Activated CD8-positive, alpha-beta T cell treated with anti-CD3 and anti-CD28 coated beads, Interleukin-2, amount 10 ng/mL, durations not matched to agents 7 days and 5 days (primary cell): Measurements from ENCODE around the gene MPG. TPM values are rescaled to one million over a fixed set of nuclear protein-coding genes. Genes with fewer than 3 reads are reported as not detected.

Experiments
- ATAC-seq: fragments of 150-1000 bp; cut with Tn5 transposase; one replicate; pipeline ENCODE4 v1.10.0; 2021; ENCODE audit warnings: moderate library complexity
- CTCF ChIA-PET: fragments of 350-600 bp; sonication (Branson Sonifier 250); formaldehyde crosslinking; loops from one replicate; lab custom pipeline; 2021; ENCODE audit warnings: antibody characterized with exemption; lab: Charles Lee
- POLR2A ChIA-PET: fragments of 350-600 bp; sonication (Branson Sonifier 250); formaldehyde crosslinking; loops from one replicate; lab custom pipeline; 2021; ENCODE audit warnings: antibody characterized with exemption; lab: Charles Lee
- DNase-seq: peaks from one replicate; pipeline ENCODE4 v3.0.0-alpha.2; 2020
- H3K27ac Mint-ChIP-seq: one replicate; pipeline ENCODE4 v1.8.0; 2021; ENCODE audit warnings: mild to moderate bottlenecking, mixed read lengths
- H3K27me3 Mint-ChIP-seq: one replicate; pipeline ENCODE4 v1.8.0; 2021; ENCODE audit warnings: low read depth, mixed read lengths
- H3K36me3 Mint-ChIP-seq: one replicate; pipeline ENCODE4 v1.8.0; 2021; ENCODE audit warnings: low read depth, mixed read lengths
- H3K4me1 Mint-ChIP-seq: one replicate; pipeline ENCODE4 v1.8.0; 2021; ENCODE audit warnings: low read depth, mixed read lengths
- H3K4me3 Mint-ChIP-seq: one replicate; pipeline ENCODE4 v1.8.0; 2021; ENCODE audit warnings: mild to moderate bottlenecking, mixed read lengths
- H3K9me3 Mint-ChIP-seq: one replicate; pipeline ENCODE4 v1.8.0; 2022; ENCODE audit warnings: mixed read lengths; ENCODE audit not compliant: insufficient read depth
- total RNA-seq, 2 experiments: library from RNA; stranded (reverse); gene quantifications; one replicate each; pipeline ENCODE4 v1.2.3, GENCODE V29; 2021

MPG gene
- total RNA-seq, 2 experiments from 2014 or later, result 48.6 to 49.3 TPM

GRCh38 chr16:67884-68789 lies 9.9 kb upstream of the MPG start:
- Mint-ChIP-seq H3K9me3 (no peaks in the 10 kb centered on the region), H3K4me3 (no peak overlapping the region), H3K27me3 (peaks cover 22% of the 10 kb centered on the region), H3K4me1 (peaks cover 8% of the 10 kb centered on the region), H3K36me3 (no peaks in the 10 kb centered on the region), H3K27ac (no peak overlapping the region)
- no peak for ATAC-seq
- DNase-seq, result no peak
- CTCF ChIA-PET, result interaction anchor here (0.8 to 9.2 kb wide), 6 partner anchors 14 to 114 kb away, joined by 3 to 265 read pairs (median 28); partner anchors contain the start of genes POLR3K and SNRNP25
- POLR2A ChIA-PET, result interaction anchor here (0.6 to 1.5 kb wide), 2 partner anchors 9 to 28 kb away, joined by 3 to 4 read pairs; no protein-coding TSS in a partner anchor

GRCh38 chr16:69181-69580 lies 8.8 kb upstream of the MPG start:
- Mint-ChIP-seq H3K4me3 (no peak overlapping the region), H3K4me1 (peaks cover 8% of the 10 kb centered on the region), H3K27ac (no peak overlapping the region), H3K36me3 (no peaks in the 10 kb centered on the region), H3K27me3 (peaks cover 28% of the 10 kb centered on the region), H3K9me3 (no peaks in the 10 kb centered on the region)
- no peak for DNase-seq
- POLR2A ChIA-PET, result no interaction called here
- CTCF ChIA-PET, result interaction anchor here (0.8 to 5.0 kb wide), 3 partner anchors 27 to 292 kb away, joined by 3 to 52 read pairs (median 4); no protein-coding TSS in a partner anchor
- ATAC-seq, result no peak

GRCh38 chr16:71210-71539 lies 6.8 kb upstream of the MPG start:
- DNase-seq (no peak), ATAC-seq (no peak)
- Mint-ChIP-seq H3K27ac (no peak overlapping the region), H3K9me3 (no peaks in the 10 kb centered on the region), H3K4me1 (peaks cover 7% of the 10 kb centered on the region), H3K36me3 (no peaks in the 10 kb centered on the region), H3K4me3 (no peak overlapping the region), H3K27me3 (peaks cover 33% of the 10 kb centered on the region)
- POLR2A ChIA-PET, result interaction anchor here (1.4 kb wide), 1 partner anchor 20 kb away, joined by 3 read pairs; no protein-coding TSS in a partner anchor
- CTCF ChIA-PET, result interaction anchor here (0.9 to 5.0 kb wide), 2 partner anchors 23 to 25 kb away, joined by 3 to 52 read pairs; no protein-coding TSS in a partner anchor

GRCh38 chr16:71540-72401 lies 6.3 kb upstream of the MPG start:
- H3K36me3 Mint-ChIP-seq, result no peaks in the 10 kb centered on the region
- ChIA-PET POLR2A (interaction anchor here (1.4 kb wide), 1 partner anchor 19 kb away, joined by 3 read pairs; no protein-coding TSS in a partner anchor), CTCF (interaction anchor here (0.9 to 5.0 kb wide), 4 partner anchors 22 to 109 kb away, joined by 3 to 52 read pairs (median 3); no protein-coding TSS in a partner anchor)
- no peak overlapping the region for H3K27ac Mint-ChIP-seq
- no peaks in the 10 kb centered on the region for H3K9me3 Mint-ChIP-seq
- peaks cover 13% of the 10 kb centered on the region for H3K4me1 Mint-ChIP-seq
- no peak for ATAC-seq
- H3K4me3 Mint-ChIP-seq, result peak overlapping the region; percentile 22
- no peak for DNase-seq
- H3K27me3 Mint-ChIP-seq, result peaks cover 33% of the 10 kb centered on the region

- ChIA-PET CTCF (interaction anchor here (1.0 to 5.7 kb wide), 4 partner anchors 8 to 108 kb away, joined by 3 to 52 read pairs (median 19); no protein-coding TSS in a partner anchor), POLR2A (no interaction called here)
- H3K27me3 Mint-ChIP-seq, result peaks cover 33% of the 10 kb centered on the region
- ATAC-seq (peak; percentile 40), DNase-seq (no peak)
- no peak within 1 kb of the TSS for H3K27ac Mint-ChIP-seq
- H3K36me3 Mint-ChIP-seq, result no peaks in the 10 kb centered on the region
- peaks cover 20% of the 10 kb centered on the region for H3K4me1 Mint-ChIP-seq
- no peaks in the 10 kb centered on the region for H3K9me3 Mint-ChIP-seq
- H3K4me3 Mint-ChIP-seq, result peak within 1 kb of the TSS; percentile 22
Measured at GRCh38 chr16:72561-73548, 5.2 kb upstream of the MPG start, which contains the start of gene RHBDF1. Gene RHBDF1 (minus strand): TSS chr16:72631. CDS start chr16:65015, 7,616 bp downstream.

DNA sequence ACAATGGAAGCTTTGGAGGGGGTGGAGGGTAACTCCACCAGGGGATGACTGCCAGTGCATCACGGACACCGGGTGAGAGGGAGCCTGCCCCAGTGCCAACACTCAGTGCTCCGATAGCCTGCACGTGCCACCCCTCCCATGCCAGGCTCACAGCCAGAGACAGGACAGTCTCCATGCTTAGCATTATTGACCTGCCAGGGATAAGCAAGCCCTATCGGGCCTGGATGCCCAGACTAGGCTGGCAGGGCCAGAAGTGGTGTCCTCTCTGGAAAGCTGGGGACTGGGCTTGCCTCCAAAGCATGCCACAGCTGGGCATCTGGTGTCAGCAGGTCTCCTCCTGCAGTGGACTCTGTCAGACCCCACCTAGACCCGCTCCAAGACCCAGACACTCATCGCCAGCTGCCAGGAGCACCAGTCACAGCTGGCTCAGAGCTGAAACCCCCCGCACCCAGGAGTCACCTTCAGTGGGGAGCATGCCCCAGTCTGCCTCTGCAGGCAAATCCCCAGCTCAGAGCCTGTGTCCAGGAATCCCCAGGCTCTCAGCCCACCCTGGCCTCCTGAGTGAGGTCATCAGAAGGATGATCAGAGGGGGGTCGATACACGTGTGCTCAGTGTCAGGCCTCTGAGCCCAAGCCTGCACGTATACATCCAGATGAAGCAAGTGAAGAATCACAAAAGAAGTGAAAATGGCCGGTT lies 3.8 kb upstream of the MPG start:
- Mint-ChIP-seq H3K4me1 (peaks cover 26% of the 10 kb centered on the region), H3K36me3 (no peaks in the 10 kb centered on the region), H3K27ac (no peak overlapping the region), H3K27me3 (peaks cover 33% of the 10 kb centered on the region), H3K4me3 (no peak overlapping the region), H3K9me3 (no peaks in the 10 kb centered on the region)
- no peak for DNase-seq
- POLR2A ChIA-PET, result no interaction called here
- CTCF ChIA-PET, result interaction anchor here (1.0 to 5.7 kb wide), 4 partner anchors 9 to 33 kb away, joined by 8 to 35 read pairs (median 20); no protein-coding TSS in a partner anchor
- ATAC-seq, result no peak

DNA sequence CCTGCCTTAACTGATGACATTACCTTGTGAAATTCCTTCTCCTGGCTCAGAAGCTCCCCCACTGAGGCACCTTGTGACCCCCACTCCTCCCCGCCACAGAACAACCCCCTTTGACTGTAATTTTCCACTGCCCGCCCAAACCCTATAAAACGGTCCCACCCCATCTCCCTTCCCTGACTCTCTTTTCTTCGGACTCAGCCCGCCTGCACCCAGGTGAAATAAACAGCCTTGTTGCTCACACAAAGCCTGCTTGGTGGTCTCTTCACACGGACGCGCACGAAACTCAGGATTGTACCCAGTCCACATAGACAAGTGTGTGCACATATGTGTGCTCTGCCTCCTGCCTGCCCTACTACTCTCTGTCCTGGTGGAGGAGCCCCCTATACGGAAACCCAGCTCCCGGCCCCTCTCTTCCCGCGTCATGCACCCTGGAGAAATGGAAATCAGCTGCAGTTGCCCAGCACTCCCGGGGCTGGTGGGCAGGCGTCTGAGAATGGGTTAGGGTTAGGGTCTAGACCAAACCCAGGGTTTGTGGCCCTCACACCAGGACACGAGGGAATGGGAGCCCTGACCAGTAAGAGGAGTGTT lies 3.2 kb upstream of the MPG start:
- CTCF ChIA-PET, result interaction anchor here (2.7 to 5.7 kb wide), 3 partner anchors 10 to 32 kb away, joined by 8 to 35 read pairs (median 31); no protein-coding TSS in a partner anchor
- Mint-ChIP-seq H3K9me3 (no peaks in the 10 kb centered on the region), H3K27ac (no peak overlapping the region), H3K4me3 (no peak overlapping the region), H3K4me1 (peaks cover 31% of the 10 kb centered on the region), H3K27me3 (peaks cover 28% of the 10 kb centered on the region), H3K36me3 (peaks cover 4% of the 10 kb centered on the region)
- ATAC-seq (no peak), DNase-seq (no peak)
- POLR2A ChIA-PET, result interaction anchor here (1.2 kb wide), 1 partner anchor 10 kb away, joined by 7 read pairs; no protein-coding TSS in a partner anchor

DNA sequence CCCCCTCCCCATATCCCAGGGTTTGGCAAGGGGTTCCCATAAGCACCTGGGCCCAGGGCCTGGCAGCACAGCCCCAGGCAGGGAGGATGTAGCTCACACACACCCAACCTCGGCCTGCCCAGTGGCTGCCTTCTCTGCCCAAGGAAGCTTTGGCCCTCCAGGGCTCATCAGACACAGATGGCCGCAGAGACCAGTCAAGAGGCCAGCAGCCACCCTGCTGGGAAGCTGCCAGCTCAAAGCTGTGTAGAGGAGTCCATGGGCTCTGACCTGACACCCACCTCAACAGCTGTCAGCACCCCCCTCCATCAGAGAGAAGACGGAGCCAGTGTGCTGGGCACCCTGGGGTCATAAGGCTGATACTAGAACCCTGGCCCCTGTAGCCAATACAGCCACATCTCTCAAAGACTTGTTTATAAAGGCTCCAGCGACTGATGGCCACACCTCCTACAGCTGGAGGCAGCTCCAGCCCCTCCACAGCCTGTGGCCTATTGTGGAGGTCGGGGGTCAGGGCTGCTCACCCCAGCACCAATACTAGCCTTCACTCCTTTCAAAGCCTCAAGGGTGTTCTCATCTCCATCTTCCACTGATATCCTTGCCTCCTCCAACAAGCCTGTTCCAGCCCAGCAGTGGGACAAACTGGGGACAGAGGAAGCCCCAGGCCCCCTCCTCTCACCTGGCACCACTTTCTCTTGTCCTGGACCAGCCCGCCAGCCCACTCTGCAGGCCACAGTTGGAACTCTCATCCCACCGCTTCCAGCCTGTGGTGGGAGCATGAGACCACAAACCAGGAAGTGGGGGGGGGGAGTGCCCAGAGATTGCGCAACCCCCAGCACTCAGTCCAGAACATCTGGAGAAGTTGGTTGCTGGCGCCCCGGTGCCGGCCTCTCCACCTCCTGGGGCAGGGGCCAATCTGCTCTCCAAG lies 2.2 kb upstream of the MPG start:
- H3K27me3 Mint-ChIP-seq, result peaks cover 22% of the 10 kb centered on the region
- POLR2A ChIA-PET, result interaction anchor here (1.0 to 1.2 kb wide), 2 partner anchors 9 kb away, joined by 3 to 7 read pairs; no protein-coding TSS in a partner anchor
- no peak for DNase-seq
- no peaks in the 10 kb centered on the region for H3K9me3 Mint-ChIP-seq
- CTCF ChIA-PET, result interaction anchor here (2.7 to 5.7 kb wide), 3 partner anchors 11 to 31 kb away, joined by 8 to 35 read pairs (median 31); no protein-coding TSS in a partner anchor
- H3K36me3 Mint-ChIP-seq, result peaks cover 10% of the 10 kb centered on the region
- peaks cover 31% of the 10 kb centered on the region for H3K4me1 Mint-ChIP-seq
- H3K27ac Mint-ChIP-seq, result no peak overlapping the region
- peak overlapping the region; percentile 67 for H3K4me3 Mint-ChIP-seq
- ATAC-seq, result no peak
